Limb (tissue), 2 donors: ENCODE measurements around the gene RBM15.
A peak's percentile ranks its signal among the peaks of the same experiment; 100 is the strongest.

Source experiments
- DNase-seq, 2 donors: peaks; one replicate each; pipeline ENCODE4 v3.0.0-alpha.2; 2016; ENCODE audit errors: extremely low spot score in 2 of 2

RBM15 gene

DNA sequence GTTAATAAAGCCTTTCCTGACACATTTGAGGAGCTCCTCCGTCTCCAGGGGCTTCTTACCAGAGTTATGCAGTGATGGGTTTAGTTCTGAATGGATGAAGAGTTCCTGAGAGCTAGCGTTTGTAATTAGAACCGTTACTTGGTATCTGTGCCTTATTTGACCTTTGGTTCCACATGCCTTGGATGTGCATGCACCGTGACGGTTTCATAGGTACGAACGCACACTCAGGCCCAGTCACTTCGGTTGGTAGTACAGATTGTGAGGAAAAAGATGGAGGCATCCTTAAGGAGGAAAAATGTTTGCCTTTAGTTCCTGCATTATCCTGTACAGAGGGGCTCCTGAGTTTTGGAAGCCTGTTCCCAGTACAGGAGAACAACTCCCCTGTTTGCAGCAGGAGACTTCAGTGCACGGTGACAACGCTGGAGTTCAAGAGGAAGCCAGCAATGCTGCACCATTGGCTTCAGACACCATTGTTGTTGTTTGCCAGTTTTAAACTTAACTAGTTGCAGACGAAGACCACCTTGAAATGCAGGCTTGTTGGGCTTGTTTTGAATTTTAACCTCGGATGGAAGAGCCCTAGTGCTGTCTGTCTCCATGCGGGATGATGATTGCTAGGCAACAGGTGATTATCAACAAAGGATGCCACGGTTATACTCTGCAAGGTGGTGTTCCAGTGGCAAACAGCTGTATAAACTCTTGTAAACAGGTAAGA is 8.2 kb downstream of the RBM15 start:
- DNase-seq: no peak

DNA sequence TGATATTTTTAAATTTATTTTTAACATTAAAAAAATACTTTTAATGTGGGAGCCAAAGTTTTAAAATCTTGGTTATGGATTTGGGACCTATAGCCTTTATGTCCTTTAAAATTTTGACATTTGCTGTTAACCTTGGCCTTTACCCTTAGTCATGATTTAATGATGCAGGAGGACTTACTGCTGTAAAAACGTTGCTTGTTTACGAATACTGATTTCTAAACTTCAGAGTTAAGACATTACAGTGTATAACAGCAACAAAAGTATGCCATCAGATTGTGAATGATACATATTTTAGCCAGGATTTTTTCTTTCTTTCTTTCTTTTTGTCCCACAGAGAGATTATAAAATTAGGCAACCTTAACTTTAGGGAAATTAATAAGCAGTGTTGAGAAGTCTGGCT is 8.9 kb downstream of the RBM15 start:
- no peak for DNase-seq

DNA sequence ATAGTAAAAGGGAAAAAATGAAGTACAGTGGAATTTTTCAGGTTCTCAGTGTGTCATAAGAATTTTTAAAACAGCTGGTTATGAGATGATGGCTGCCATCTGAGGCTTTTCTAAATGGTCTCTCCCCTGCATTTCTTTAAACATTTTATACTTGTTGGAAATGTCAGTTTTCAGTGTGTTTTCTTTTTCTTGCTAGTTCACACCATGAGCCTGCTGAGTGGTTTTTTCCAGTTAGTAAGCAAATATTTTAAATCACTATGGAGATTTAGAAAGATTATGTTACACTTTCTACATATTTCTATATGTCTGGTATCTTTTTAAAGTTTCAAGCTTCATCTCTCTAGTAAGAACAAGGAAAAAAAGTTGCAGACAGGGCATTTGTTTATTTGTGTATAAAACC is 9.6 kb downstream of the RBM15 start:
- no peak for DNase-seq

DNA sequence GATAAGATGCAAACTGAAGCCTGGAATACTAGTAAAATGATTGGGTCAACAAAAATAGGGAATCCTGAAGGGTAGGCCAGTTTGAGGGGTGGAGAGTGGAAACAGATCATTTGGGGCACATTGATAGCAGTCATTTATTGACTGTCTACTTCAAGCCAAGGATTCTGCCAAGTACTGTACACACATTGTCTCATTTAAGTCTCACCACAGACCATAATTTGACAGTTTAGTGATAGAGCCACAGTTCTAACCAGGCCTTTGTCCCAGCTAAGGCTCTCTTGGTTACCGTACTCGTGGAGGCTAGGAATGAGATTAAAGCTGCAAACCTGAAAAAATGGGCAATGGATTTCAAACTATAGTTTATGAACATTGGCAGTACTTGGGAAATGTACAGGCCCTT is 11.2 kb downstream of the RBM15 start:
- no peak for DNase-seq

DNA sequence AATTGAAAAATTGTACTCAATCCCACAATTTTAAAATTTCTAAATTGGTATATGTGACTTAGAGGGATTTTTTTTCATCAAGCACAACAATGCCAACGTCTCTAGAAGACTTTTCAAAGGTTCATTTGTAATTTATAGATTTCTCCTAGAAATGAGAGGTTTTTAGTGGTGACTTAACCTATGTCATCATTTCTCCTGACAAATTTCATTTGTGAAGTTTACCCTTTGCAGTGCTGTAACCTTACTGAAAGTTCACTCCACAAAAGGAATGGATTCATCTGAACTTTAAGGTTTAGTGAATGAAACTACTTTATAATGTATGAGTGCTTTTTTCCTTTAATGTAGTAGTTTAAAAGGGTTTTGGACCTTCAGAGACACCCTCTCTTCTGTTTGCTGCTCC is 16.1 kb downstream of the RBM15 start:
- DNase-seq: no peak

DNA sequence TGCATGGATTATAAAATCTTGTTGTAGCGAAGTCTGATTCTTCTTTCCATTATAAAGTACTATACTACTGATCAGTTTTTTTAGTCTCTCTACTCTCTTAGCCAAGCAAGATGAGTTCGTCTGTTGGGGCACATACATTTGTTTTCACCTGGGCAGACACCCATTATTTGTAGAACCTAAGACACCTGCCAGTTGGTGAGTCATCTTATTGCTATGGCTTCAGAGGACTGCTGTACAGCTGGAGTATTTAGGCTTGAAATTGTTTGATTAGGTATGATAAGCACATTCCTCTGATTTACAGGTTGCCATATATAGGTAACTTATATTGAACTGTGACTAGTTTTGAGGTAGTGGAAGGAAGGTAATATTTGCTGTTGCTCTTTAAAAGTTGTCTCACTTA is 17.2 kb downstream of the RBM15 start:
- no peak for DNase-seq

DNA sequence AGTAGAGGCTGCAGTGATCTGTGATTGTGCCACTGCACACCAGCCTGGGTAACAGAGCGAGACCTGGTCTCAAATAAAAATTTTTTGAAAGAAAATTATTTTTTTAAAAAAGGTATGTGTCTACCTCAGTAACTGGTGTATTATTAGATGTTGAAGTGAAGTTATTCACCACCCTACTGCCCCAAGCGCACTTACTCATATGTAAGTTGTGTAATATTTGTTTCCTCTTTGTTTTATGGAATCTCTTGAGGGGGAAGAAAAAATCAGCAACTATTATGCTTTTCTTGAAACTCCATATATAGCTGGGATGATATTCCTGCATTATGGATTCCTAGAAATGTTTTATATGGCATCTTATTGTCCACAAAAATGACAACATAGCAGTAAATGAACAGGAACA is 21.3 kb downstream of the RBM15 start:
- DNase-seq: no peak

DNA sequence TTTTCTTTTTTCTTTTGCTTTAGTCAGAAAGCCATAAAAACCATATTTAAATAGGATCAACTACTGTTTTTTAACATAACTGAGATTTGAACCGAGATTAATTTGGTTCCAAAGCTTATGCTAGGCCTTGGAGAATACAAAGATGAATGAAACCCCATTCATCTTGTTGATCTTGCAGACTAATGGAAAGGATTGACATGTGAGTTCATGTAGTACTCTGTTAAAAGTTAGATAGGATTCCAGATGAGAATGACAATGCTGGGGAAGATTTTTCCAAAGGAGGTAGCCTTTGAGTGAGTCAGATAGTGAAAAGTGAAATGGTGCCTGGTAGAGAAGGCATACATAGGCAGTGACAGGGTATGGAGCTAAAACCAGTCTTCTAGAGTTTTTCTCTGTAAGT is 22.7 kb downstream of the RBM15 start:
- no peak for DNase-seq

DNA sequence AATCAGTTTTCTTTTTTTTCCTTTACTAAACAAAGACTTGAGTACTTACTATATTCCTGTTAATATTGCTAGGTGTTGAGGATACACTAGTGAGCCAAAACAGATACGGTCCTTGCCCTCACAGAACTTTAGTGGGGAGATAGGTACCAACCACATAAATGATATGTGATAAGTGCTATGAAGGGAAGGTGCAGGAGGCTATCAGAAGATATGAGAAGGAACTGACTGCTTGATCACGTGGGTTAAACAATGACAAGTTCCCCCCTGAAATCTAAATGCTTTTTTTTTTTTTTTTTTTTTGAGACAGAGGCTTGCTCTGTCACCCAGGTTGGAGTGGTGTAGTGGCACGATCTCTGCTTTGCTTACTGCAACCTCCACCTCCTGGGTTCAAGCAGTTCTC is 25.0 kb downstream of the RBM15 start:
- no peak for DNase-seq

DNA sequence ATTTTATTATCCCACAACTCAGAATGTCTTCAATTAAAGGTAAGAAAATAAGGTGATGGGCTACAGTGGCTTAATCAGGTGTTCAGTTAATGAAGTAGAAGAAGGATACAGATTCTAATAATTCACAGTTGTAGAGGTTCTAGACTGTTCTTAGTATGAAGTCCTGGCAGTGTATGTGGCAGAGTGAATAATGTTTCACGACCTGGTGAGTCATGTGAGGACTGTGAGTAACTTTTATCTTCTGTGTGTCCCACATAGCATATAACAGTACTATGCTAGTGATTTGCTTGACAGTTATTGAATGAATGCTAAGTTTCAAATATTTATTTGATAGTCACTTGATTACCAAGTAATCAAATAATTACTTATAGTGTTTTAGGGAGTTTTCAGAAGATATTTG is 31.6 kb downstream of the RBM15 start:
- no peak for DNase-seq

DNA sequence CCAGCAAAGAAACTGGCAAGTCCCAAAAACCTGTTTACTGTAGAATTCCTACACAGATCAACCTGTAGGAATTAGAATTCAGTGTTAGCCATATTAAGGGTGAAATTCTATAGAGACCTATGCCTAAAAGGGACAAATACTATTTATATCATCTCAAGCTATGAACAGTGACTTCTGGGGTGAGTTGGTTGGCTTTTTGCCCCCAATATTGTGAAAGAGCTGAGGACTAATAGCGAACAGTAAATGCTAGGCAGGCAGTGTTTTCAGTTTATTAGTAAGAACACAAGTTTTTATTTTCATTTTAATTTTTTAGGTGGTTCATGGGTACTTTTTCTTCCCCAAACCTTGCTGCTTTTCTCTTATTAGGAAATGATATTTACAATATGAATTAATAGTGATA is 36.3 kb downstream of the RBM15 start:
- DNase-seq: no peak

DNA sequence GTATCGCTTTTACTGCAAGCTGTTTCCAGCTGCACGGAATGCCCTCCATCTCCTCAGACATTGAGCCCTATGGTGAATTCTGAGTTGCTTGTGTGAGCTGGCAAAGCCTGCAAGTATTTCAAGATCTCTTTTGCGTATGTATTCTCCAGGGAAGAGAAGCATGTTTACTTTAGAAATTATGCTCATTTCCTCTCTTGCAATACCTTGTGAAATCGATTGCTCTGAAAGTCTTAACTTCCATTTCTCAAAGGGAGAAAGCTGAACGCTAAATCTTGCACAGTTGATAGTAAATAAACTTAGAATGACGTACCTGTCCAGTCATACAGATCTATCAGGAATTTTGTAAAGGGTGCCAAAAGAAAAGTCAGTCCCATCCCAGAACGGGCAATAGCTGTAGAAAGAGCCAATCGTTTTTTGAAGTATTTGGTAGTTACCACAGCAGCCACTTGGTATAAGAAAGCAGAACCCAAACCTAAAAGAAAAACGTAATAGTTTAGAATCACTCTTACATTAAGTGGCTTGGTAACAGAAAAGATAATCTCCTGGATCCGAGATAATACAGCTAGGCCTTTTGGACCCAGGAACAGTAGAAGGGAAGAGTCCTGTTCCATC is 41.6 kb downstream of the RBM15 start:
- DNase-seq: no peak

DNA sequence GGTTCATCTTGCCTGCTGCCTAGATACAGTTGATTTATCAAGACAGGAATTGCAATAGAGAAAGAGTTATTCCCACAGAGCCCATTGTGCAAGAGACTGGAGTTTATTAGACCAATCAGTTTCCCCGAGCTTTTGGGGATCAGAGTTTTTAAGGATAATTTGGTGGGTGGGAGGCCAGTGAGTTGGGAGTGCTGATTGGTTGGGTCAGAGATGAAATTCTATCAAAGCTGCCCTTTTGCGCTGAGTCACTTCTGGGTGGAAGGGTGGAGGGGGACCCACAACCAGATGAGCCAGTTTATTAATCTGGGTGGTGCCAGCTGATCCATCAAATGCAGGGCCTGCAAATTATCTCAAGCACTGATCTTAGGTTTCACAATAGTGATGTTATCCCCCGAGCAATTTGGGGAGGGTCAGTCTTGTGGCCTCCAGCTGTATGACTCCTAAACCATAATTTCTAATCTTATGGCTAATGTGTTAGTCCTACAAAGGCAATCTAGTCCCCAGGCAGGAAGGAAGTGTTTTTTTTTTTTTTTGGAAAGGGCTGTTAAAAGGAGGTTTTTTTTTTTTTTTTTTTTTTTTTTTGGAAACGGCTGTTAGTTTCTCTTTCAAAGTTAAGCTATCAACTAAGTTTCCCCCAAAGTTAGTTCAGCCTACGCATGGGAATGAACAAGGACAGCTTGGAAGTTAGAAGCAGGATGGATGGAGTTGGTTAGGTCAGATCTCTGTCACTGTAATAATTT is 44.2 kb downstream of the RBM15 start:
- no peak for DNase-seq

DNA sequence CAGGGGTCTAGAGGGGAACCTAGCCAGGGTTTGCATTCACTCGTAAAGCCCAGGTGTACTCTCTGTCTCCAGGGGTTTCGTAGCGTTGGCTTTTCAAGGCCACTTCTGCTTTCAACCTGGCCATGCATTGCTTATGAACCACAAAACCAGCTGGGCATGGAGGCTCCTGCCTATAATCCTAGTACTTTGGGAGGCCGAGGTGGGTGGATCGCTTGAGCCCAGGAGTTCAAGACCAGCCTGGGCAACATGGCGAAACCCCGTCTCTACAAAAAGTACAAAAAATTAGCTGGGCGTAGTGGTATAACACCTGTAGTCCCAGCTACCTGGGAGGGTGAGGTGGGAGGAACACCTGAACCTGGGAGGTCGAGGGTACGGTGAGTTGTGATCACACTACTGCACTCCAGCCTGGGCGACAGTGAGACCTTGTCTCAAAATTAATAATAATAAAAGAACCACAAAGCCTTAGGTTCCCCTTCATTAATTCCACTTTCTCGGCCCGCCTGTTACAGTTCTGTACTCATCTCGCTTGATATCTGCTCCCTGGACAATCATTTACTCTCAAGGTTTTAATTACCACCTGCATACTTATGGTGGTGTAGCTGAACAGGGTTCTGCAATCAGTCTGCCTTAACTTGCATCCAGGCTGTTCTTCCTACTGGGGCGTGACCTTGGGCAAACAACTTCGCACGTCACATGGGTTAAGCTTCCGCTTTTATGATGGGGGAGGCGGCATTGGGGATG is 45.6 kb downstream of the RBM15 start:
- no peak for DNase-seq

DNA sequence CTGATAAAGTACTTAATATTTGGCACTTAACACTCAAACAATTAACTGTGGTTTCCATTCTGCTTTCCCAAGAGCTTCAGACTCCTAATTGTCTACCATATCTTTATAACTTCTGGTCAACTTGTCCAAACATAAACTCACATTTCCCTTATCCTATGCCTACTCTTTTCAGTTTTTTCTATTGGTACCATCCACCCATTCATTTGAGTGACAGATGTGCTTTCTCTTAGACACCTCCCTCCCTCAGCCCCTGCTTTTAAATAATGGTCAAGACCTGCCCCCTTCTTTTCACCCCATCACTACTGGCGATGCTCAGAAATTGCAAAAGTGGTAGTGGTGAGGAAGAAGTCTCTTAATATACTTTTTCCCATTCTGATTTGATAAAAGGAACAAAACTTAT is 46.2 kb downstream of the RBM15 start:
- no peak for DNase-seq

DNA sequence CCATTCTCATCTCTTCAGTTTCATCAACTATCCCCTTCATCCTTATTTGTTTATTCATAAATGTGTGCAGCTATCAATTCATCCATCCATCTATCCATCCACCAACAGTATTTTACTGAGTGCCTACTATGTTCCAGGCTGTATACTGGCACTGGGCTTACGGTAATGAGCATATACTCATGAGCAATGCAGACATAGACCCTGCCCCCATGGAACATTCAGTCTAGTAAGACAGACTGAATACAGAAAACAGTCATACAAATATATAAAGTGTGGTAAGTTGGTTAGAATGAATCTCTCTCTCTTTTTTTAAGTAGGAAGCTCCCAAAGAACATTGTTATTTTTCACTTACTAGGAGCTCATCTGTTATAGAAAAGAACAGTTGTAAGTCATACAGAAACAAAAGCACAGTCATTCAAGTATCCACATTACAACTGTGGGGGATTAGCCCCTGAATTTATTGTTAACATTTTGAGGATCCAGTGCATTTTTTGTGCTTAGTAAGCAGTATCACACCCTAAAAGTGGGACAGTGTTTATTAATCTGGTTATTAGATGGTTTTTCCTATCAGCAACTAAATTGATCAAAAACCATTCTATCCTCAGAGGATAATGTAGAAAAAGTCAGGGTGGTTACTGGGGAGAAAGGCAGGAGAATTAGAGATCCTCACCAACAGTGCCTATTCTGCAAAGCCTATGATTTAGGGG is 48.0 kb downstream of the RBM15 start:
- DNase-seq: no peak

DNA sequence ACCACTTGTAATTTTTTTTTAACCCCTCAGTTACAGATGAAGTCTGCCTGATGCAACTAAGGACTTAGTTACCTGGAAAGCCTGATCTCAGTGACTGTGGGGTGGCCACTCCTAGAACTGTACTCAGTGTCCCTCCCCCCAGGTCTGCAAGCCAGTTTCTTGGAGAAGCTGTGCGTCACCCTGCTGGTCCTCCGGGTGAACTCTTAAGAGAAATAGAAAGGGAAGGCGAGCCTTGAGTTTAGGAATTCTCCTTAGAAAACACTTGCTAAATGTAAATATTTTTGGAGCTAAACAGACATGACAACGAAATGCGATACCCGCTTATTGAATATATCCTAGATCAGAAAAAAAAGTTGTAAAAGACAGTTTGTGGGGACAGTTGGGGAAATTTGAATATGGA is 50.9 kb downstream of the RBM15 start:
- DNase-seq: peak; percentile 34 to 38

DNA sequence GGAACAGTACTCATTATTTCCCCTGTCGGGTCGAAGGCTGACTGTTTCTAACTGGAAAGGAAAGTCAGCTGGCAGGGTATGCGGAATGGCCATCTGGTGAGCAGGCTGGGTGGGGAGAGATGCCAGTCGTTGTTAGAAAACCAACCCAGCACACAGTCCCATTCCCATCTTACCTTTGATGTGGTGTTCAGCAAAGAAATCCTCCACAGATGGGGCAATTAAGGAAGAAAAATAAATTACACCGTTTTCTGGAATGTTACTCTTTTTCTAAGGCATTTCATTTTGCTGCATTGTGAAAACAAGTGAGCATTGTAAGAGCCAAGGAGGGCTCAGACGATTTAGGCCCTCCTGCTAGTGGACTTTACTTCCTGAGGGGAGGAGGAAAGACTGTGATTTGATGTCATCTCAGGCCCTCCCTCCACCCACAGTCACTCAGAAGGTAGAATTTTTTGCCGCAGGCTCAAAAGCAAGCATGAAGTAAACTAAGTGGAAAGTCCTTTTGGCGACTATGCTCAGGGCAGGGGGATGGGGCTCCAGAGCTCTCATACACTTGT is 51.6 kb downstream of the RBM15 start, which contains the start of gene SLC16A4:
Gene SLC16A4 (minus strand): TSS at position 335 of the 554 bp plus-strand sequence. CDS start 1,703 bp downstream, outside the sequence.
- peak; percentile 30 to 49 for DNase-seq

DNA sequence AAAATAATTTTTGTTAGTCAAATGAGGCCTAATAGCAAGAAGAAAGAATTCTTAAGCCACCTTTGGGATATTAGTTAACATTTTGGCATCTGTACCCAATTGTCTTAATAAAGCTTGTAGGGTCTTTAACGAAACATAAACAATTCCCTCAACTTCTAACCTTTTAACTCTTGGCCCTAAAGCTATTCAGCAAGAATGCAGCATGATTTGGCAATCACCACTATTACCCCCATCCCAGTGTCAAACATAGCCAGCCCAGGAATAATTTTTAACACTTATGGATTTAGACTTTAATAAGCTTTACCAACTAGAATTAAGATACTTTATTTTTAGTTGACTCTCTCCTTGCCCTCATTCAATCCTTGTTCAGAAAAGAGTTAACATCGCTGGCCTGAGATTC is 54.1 kb downstream of the RBM15 start:
- DNase-seq: no peak

DNA sequence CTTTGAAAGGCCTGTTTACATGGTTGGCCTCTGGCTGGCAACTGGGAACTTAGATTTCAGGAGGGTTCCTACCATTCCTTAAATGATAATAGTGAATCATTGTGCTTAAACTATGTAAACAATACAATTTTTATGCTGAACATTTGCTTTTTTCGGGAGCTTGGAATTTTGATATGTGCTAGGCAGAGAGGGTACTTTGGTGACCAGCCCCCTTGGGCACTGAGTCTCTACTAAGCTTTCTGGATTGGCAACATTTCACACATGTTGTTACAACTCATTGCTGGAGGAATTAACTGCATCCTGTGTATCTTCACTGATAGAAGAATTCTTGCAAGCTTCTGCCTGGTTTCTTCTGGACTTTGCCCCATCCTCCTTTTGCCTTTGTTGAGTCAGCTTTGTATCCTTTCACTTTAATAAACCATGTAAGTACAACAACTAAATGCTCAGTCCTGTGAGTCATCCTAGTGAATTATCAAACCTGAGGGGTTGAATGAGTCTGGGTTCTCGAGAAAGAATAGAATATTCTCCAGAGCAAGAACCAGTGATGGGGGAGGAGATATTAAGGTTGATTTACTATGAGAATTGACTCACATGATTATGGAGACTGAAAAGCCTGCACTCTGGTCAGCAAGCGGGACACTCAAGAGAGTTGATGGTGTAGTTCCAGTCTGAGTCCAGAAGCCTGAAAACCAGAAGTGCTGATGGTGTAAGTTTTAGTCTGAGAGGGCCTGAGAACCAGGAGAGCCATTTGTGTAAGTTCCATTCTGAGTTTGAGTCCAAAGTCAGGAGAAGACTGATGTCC is 54.7 kb downstream of the RBM15 start:
- DNase-seq: no peak
